Stimulated activated CD4-positive, alpha-beta T cell treated with anti-CD3 and anti-CD28 coated beads, Interleukin-15, amount 100 ng/mL, for 1 hour (primary cell): ENCODE results near the gene ATP13A5.

ENCODE experiments used
- DNase-seq, 2 donors: peaks; one replicate each; pipeline ENCODE4 v3.0.0-alpha.2; 2020; ENCODE audit warnings: low read depth in 1 of 2, low spot score in 1 of 2

The ATP13A5 gene

GRCh38 chr3:193347521-193348501 lies 30.7 kb downstream of the ATP13A5 start:
- no peak for DNase-seq

DNA sequence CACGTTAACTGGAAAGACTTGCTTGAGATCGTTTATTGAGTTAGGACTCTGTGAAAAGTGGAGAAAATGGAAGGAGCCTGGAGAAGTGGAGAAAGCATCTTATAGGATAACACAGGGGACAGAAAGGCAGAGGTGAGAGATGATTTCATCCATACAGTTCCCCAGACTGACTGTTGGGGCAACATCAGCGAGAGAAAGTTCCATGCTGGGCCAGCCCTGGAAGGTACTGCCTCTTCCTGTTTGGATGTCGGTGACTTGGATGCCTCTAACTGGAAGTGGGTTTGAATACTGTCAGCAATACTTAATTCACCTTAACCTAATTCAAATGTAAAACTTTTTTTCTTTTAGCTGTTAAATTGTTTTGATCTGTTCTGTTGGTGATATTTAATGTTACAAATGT lies 32.3 kb downstream of the ATP13A5 start:
- DNase-seq = no peak

DNA sequence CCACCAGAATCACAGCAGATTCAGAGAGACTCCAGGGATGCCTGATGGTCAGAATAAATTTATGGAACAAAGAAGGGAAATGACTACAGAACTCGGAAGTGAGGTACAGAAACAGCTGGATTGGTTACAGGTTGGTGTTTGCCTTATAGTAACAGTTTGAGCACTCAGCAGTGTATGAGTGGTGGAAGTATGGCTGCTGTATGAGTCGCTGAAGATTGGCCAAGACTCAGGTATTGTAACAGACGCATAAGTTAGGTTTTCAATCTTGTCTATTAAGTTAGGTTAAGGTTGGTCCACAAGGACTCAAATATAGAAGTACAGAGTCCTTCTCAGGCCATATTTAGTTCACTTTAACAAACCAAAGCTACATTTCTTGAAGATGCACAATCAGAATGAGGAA lies 33.1 kb downstream of the ATP13A5 start:
- no peak for DNase-seq

DNA sequence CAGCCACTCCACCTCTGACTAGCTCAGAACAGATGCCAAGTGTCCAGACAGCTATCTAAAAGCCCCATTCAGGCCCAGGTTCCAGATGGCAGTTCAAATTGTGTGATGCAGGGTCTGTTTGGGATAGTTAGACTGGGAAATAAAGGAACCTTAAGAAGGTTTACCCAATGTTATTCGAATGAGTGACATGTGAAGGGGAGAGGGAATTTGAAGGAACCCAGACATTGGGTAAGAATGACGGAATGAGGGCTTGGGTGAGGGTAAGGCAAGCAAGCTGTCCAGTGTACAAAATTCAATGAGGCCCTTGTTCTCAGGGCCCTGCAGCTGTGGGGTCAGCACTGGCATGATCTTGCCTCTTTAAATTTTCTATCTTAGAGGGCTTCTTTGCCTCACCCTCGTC lies 34.1 kb downstream of the ATP13A5 start:
- no peak for DNase-seq

GRCh38 chr3:193343726-193344222 lies 34.8 kb downstream of the ATP13A5 start:
- DNase-seq = no peak

- DNase-seq = no peak
Observed at GRCh38 chr3:193342551-193342950, 36.0 kb downstream of the ATP13A5 start.

GRCh38 chr3:193335031-193335430 lies 43.5 kb downstream of the ATP13A5 start:
- no peak for DNase-seq

- no peak for DNase-seq
Observed at GRCh38 chr3:193333229-193333628, 45.3 kb downstream of the ATP13A5 start.

DNA sequence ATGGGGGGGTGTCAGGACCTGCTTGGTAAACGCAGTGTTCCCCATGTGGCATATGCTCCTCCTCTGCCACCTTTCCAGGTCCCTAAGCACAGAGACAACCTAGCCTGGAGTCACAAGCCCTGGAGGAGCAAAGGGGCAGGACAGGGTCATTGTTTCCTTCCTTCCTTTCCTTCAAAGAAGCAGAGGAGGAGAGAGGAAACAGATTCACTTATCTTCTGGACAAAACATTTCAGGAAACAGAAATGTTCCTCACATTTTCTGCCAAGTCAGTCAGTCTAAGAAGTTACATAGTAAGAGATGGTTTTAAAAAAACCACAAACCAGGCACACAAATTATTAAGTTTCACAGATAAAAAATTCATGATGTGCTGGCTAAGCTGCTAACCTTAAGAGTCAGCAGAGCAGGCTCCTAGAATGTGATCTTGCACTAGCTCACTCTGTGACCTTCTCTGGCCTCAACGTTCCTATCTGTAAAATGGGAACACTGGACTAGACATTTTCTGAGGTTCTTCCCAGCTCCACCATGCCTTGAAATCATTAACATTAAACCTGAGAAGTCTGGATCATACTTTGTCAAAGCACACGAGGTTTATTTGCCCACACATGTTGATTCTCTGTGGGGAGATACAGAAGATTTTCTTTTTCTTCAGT lies 47.9 kb downstream of the ATP13A5 start:
- no peak for DNase-seq

GRCh38 chr3:193317682-193318300 lies 60.8 kb downstream of the ATP13A5 start:
- no peak for DNase-seq

DNA sequence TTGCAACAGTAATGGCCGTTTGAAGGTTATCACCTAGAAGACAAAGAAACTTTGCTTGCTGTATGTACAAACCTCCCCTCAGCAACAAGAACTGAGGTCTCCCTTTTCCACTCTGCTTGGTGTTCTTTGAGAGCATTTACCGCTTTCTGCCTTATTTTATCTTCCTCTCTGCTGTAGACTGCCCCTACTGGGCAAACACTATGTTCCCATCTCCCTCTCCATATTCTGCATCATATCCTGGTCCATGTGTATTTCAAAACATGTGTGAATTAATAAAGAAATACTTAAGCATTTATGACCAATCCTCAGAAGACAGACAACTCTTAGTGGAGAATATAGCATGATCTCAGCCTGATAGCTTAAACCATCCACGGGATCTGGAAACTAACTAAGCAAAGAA lies 64.4 kb downstream of the ATP13A5 start:
- no peak for DNase-seq

GRCh38 chr3:193313061-193313958 lies 65.2 kb downstream of the ATP13A5 start:
- DNase-seq = no peak

GRCh38 chr3:193310914-193311723 lies 67.4 kb downstream of the ATP13A5 start:
- no peak for DNase-seq

GRCh38 chr3:193305356-193305755 lies 73.2 kb downstream of the ATP13A5 start:
- no peak for DNase-seq

DNA sequence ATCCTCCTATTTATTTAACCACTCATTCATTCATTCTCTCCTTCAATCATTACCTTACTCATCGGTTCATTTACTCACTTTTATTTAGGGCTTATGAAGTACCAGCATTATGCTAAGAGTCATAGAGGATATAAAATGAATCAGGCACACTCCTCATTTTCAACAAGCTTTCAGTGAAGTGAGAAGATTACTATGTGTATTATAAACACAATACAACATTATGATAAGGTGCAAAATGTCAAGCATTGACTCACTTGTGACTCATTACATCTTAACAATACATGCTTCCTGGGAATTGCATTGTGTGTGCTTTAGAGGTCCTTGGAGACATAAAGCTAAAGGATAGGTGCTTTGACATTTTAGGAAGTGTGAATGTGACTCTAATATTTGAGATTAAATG lies 77.1 kb downstream of the ATP13A5 start:
- DNase-seq = no peak

- DNase-seq = no peak
Observed at GRCh38 chr3:193297421-193297820, 81.1 kb downstream of the ATP13A5 start.

DNA sequence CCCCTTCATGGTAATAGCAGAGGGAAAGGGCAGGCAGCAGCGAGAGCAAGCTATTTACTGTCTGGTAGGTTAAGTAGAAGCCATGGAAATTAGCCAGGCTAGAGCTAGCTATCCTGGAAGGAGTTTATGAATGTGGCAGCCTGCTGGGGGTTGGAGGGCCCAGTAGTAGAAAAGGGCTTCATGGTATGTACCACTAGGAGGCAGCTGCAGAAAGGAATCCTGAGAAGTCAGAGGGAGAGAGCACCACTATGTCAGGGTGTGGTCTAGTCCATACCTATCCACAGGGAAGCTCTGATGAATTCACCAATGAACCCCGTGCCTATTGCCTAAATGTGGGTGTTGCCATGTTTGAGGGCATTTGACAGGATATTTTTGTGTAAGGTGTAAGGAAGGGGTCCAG lies 82.6 kb downstream of the ATP13A5 start:
- no peak for DNase-seq

- DNase-seq = no peak
Observed at GRCh38 chr3:193292386-193292785, 86.2 kb downstream of the ATP13A5 start.

GRCh38 chr3:193271101-193271840 lies 107.3 kb downstream of the ATP13A5 start:
- DNase-seq = no peak
